A204.1 (cell line): Measurements from ENCODE around the gene PRDM16.
"Not testable (repeated sequence)": the region's sequence is repeated elsewhere in the genome, so short reads cannot be mapped to it uniquely, and the experiment has no call there.

ENCODE experiments used
- FAIRE-seq: peaks from 2 replicates; lab custom pipeline; 2012; peaks lifted over from hg19 to GRCh38; lab: Jason Lieb, UNC

PRDM16 gene

DNA sequence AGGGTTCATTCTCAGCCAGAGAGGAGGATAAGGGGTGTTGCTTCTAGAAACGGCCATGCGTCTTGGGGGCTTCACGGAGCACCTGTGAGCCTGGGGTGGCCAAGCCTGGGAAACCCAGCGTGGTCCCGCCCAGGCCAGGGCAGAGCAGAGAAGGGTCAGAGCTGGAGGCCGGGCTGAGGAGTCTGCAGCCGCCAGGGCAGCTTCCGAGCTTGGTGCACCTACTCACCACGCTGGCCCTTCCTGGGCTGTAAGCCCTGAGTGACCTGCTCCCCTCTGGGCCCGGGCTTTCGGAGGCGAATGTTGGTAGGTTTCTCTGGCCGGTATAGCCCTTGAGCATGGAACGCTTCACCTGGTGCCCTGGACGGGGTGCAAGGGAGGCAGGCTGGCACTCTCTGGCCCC, 215.7 kb downstream of the PRDM16 start:
- no peak for FAIRE-seq

DNA sequence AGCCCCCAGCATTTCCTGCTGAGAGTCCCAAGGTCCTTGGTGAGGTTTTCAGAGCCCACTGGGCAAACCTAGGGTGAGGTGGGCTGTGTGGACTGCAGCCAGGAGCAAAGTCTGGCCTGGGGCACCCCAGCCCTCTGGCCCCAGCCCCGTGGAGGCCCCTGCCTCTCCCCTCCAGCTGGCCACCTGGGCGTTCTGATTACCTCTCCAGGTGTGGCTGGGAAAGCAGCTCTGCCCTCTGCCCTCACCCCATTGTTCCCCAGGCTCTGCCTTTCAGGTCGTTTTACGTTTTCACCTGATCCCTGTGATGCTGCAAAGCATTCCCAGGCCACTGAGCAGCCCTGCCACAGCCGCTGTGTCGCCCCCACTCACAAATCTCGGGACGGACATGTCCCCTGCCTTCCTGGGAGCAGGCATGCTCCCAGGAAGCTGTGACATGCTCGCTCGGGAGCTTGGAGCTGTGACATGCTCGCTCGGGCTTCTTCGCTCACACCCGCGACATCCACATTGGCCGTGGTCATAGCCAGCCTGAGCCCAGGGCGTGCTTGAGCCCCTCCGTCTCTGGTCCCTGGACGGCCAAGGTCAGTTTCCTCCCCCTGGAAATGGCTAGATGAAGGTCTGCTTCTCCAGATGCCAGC, 216.2 kb downstream of the PRDM16 start:
- no peak for FAIRE-seq

GRCh38 chr1:3287095-3287494, 218.1 kb downstream of the PRDM16 start:
- not testable (repeated sequence) for FAIRE-seq

- FAIRE-seq, result no peak
These were observed 218.7 kb downstream of the PRDM16 start for GRCh38 chr1:3287656-3288160.

GRCh38 chr1:3289502-3289901, 220.5 kb downstream of the PRDM16 start:
- FAIRE-seq, result no peak

- FAIRE-seq, result no peak
These were observed 221.4 kb downstream of the PRDM16 start for GRCh38 chr1:3290438-3290837.

DNA sequence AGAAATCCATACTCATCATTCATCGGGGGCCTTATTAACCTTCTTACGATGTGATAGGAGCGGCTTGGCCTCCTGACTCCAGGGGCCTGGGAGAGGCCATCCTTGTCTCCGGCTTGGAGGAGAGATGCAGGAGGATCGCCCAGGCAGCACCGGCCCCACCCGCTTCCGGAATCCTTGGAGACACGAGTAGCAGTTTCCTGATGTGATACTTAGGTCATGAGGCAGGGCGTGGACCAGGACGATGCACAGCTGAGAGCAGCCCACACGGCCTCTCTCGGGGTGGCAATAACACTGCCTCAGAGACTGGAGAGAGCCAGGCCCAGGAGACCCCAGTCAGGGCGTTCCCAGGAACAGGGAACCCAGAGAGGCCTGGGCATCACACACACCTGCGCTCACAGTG, 221.9 kb downstream of the PRDM16 start:
- FAIRE-seq, result no peak

GRCh38 chr1:3292051-3292722, 223.2 kb downstream of the PRDM16 start:
- no peak for FAIRE-seq

DNA sequence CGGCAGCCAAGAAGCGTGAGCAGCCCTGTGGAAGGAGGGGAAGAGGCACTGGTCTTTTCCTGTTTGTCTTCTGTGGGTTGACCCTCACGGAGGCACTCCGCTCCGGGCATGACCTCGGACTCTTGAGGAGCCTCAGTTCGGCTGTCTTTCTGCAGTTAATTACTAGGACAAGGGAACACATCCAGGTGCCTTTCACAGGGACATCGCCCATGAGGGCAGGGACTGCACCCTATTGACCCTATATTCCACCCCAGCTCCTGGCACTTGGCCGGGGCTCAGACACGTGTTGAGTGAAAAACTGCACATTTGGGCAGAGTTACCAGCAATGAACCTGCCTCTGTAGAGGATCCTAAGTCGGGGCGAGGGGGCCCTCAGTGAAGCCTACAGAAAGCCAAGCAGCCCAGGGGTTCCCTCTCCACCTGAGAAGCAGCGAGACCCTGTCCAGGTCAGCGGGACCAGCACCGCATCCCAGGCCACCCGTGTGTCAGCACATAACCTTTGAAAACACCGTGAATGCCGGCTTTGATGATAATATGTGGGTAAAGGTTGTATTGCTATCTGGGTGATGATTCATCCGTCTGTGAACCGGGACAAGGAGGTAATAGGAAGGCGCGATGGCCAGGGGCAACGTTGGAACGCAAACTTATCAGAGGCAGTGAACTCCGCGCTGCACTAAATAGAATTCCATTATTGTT, 224.0 kb downstream of the PRDM16 start:
- no peak for FAIRE-seq

DNA sequence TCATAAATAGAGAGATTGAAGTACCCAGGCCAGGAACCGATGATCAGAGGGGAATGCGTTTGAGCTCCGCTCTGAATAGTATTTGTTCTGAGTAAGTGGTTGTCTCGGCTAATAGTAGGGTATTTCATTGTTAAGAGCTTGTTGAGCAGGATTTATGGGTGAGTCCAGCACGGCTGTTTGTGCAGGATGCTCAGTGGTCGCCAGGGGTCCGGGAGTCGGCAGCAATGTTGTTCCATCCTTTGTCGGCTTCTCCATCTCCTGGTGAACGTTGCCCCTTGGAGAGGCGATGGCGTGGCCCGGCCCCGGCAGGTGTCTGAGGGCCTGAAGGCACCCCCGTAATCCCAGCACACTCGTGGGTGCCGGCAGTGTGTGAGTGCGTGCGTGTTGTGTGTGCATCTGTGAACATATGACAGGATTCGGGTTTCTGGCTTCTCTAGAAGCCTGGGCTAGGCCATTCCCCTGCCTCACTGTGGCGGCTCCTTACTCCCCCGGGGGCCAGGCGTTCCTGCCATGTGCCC, 224.6 kb downstream of the PRDM16 start:
- FAIRE-seq, result no peak

GRCh38 chr1:3294450-3294849, 225.4 kb downstream of the PRDM16 start:
- no peak for FAIRE-seq

- FAIRE-seq, result no peak
These were observed 226.8 kb downstream of the PRDM16 start for GRCh38 chr1:3295846-3296245.

DNA sequence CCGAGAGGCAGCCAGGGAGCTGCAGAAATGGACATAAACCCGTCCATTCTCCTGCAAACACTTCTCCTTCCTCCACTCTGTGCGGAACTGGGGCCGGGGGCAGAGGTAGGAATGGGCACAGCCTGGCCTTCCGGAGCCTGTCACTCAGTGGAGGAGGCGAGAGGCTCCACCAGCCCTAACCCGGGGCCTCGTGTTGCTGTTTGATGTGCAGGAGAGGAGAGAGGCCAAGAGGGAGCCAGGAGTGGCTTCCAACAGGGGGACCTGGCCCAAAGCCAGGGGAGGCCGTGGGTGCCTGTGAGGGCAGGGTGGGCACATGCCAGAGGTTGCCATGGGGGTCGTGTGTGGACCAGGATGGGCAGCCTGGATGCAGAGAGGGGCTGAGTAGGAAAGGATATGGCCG, 227.3 kb downstream of the PRDM16 start:
- FAIRE-seq, result no peak

GRCh38 chr1:3296826-3297225, 227.8 kb downstream of the PRDM16 start:
- FAIRE-seq, result no peak

GRCh38 chr1:3297756-3298155, 228.8 kb downstream of the PRDM16 start:
- FAIRE-seq, result no peak

- FAIRE-seq, result no peak
These were observed 229.2 kb downstream of the PRDM16 start for GRCh38 chr1:3298197-3298596.

GRCh38 chr1:3304246-3304645, 235.2 kb downstream of the PRDM16 start:
- FAIRE-seq, result no peak

- no peak for FAIRE-seq
These were observed 235.7 kb downstream of the PRDM16 start for GRCh38 chr1:3304692-3305091.

GRCh38 chr1:3305156-3305555, 236.2 kb downstream of the PRDM16 start:
- no peak for FAIRE-seq

DNA sequence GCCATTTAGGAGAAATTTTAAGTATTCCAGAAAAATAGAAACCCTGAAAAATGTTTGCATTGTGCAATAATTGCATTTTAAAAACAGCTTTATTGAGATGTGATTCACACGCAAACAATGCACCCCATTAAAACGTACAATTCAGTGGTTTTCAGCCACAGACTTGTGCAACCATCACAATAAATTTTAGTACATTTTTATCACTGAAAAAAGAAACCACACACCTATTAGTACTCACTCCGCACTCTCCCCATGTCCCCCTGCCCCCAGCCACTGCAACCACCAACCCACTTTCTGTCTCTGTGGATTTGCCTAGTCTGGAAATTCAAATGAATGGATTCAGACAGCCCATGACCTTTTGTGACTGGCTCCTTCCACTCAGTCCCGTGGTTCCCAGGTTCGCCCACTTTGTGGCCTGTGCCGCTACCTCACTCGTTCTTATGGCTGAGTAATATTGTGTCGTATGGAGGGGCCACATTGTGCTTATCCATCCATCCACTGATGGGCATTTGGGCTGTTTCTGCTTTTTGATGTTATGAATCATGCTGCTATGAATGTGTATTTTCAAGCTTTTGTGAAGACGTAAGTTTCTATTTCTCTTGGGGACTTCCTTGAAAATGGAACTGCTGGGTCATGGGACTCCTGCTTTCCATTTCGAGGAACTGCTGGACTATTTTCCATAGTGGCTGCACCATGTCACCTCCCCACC, 237.7 kb downstream of the PRDM16 start:
- FAIRE-seq, result no peak

DNA sequence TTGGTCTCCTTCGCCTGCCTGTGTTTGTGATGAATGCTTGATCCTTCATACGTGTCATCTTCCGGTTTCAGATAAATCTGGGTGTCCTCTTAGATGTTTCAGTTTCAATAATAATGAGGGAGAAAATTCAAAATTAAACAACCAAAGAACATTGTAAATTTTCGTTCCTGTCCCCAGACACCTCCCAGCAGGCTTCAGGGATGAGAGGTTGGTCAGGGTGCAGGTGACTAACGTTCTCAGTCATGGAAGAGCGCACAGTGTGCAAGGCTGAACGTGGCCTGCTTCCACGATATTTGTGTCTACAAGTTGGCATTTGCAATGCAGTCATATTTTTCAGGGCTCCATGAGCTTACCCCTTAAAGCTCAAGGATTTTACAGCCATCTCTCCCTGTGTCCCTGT, 238.4 kb downstream of the PRDM16 start:
- FAIRE-seq, result no peak

DNA sequence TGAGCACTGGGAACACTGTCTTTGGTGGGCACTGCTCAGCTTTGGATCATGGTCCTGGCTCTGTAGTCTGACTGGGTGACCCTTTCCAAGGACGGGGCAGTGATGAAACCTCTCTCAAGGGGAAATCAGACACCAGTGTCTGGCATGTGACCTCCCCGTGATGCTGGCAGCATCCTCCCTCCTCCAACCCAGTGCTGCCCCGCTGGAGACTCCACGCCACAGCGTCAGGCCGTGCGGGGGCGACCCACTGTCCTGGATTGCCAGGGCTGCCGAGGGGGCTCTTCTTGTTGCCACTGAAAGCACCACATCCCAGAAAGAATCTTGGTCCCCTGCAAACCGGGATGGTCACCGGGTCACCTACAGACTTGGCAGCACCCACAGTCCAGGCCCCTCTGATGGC, 239.1 kb downstream of the PRDM16 start:
- FAIRE-seq, result no peak
